B cell (primary cell): ENCODE data around the gene GGCT.

Experiments used
- CTCF ChIP-seq: fragments of 200-600 bp; IDR thresholded peaks from one replicate; pipeline ENCODE4 v1.8.0; 2022; ENCODE audit warnings: antibody characterized with exemption, mild to moderate bottlenecking
- EZH2 ChIP-seq: IDR thresholded peaks from 2 replicates; pipeline ENCODE4 v1.6.1; 2012; ENCODE audit warnings: borderline replicate concordance, low read depth, mild to moderate bottlenecking, moderate library complexity, low read length; ENCODE audit not compliant: insufficient read depth, poor library complexity, severe bottlenecking

GRCh38 chr7:30522159-30522558, 17.5 kb upstream of the GGCT start:
- TF ChIP-seq CTCF (no peak), EZH2 (no peak)
